Measurements from ENCODE around the gene TMEM214.

- TF ChIP-seq CTCF (IDR thresholded peaks at IDR 0.05): no peak
- no peak for TF ChIP-seq POLR2A (IDR thresholded peaks at IDR 0.05)
Measured at GRCh38 chr2:27073782-27074181, 41.0 kb downstream of the TMEM214 start.
